H9 (cell line): Measurements from ENCODE around the gene C19orf73. TPM values are rescaled to one million over a fixed set of nuclear protein-coding genes. Genes with fewer than 3 reads are reported as not detected.

Experiments used
- DNase-seq: peaks from one replicate; pipeline ENCODE4 v3.0.0-alpha.2; 2017
- H2AFZ ChIP-seq: one replicate; pipeline ENCODE4 v1.6.1; 2013; ENCODE audit warnings: mild to moderate bottlenecking, low read length, control low read depth, moderate library complexity
- H2AK5ac ChIP-seq: 2 replicates; pipeline ENCODE4 v1.6.1; 2013; ENCODE audit warnings: low read length, control low read depth, mixed read lengths; ENCODE audit not compliant: insufficient read length
- H2BK120ac ChIP-seq: one replicate; pipeline ENCODE4 v1.6.1; 2013; ENCODE audit warnings: low read depth, mild to moderate bottlenecking, low read length, control low read depth, inconsistent platforms; ENCODE audit not compliant: poor library complexity, severe bottlenecking
- H2BK12ac ChIP-seq: 2 replicates; pipeline ENCODE4 v1.6.1; 2013; ENCODE audit warnings: low read length, control low read depth, mixed read lengths, low read depth; ENCODE audit not compliant: insufficient read length
- H2BK15ac ChIP-seq: 2 replicates; pipeline ENCODE4 v1.6.1; 2013; ENCODE audit warnings: low read depth, low read length, control low read depth
- H2BK20ac ChIP-seq: one replicate; pipeline ENCODE4 v1.6.1; 2013; ENCODE audit warnings: low read depth, mild to moderate bottlenecking, low read length, control low read depth, inconsistent platforms; ENCODE audit not compliant: poor library complexity, severe bottlenecking
- H2BK5ac ChIP-seq: 2 replicates; pipeline ENCODE4 v1.6.1; 2013; ENCODE audit warnings: low read length, control low read depth, mixed read lengths; ENCODE audit not compliant: insufficient read length
- H3K14ac ChIP-seq: 2 replicates; pipeline ENCODE4 v1.6.1; 2013; ENCODE audit warnings: low read length, control low read depth; ENCODE audit not compliant: insufficient read depth
- H3K18ac ChIP-seq: 2 replicates; pipeline ENCODE4 v1.6.1; 2013; ENCODE audit warnings: low read depth, mild to moderate bottlenecking, mixed read lengths, low read length, control low read depth; ENCODE audit not compliant: insufficient read length
- H3K23ac ChIP-seq: 2 replicates; pipeline ENCODE4 v1.6.1; 2013; ENCODE audit warnings: low read length, control low read depth, mixed read lengths, low read depth; ENCODE audit not compliant: insufficient read length
- H3K23me2 ChIP-seq: 2 replicates; pipeline ENCODE4 v1.6.1; 2013; ENCODE audit warnings: low read depth, mild to moderate bottlenecking, mixed read lengths, low read length, control low read depth; ENCODE audit not compliant: insufficient read length, poor library complexity, severe bottlenecking
- H3K27ac ChIP-seq: 2 replicates; pipeline ENCODE4 v1.5.1; 2013; ENCODE audit warnings: low read length, control low read depth, mixed read lengths, low read depth; ENCODE audit not compliant: insufficient read length
- H3K27me3 ChIP-seq: 2 replicates; pipeline ENCODE4 v1.6.1; 2013; ENCODE audit warnings: low read length, control low read depth, inconsistent platforms; ENCODE audit not compliant: insufficient read depth
- H3K4ac ChIP-seq: 2 replicates; pipeline ENCODE4 v1.6.1; 2013; ENCODE audit warnings: low read depth, mild to moderate bottlenecking, control low read depth, inconsistent platforms, low read length, moderate library complexity
- H3K4me1 ChIP-seq: 2 replicates; pipeline ENCODE4 v1.6.1; 2013; ENCODE audit warnings: low read length, control low read depth, inconsistent platforms; ENCODE audit not compliant: insufficient read depth
- H3K4me2 ChIP-seq: 2 replicates; pipeline ENCODE4 v1.6.1; 2013; ENCODE audit warnings: low read length, control low read depth, mixed read lengths; ENCODE audit not compliant: insufficient read length, insufficient read depth
- H3K56ac ChIP-seq: 2 replicates; pipeline ENCODE4 v1.6.1; 2013; ENCODE audit warnings: low read depth, mild to moderate bottlenecking, mixed read lengths, low read length, control low read depth; ENCODE audit not compliant: insufficient read length
- H3K79me1 ChIP-seq: 2 replicates; pipeline ENCODE4 v1.6.1; 2013; ENCODE audit warnings: low read depth, mild to moderate bottlenecking, moderate library complexity, low read length, control low read depth, inconsistent platforms; ENCODE audit not compliant: insufficient read depth, poor library complexity, severe bottlenecking
- H3K79me2 ChIP-seq: 2 replicates; pipeline ENCODE4 v1.6.1; 2013; ENCODE audit warnings: low read length, control low read depth, inconsistent platforms; ENCODE audit not compliant: insufficient read depth
- H3K9ac ChIP-seq: 2 replicates; pipeline ENCODE4 v1.6.1; 2013; ENCODE audit warnings: low read length, control low read depth, mixed read lengths; ENCODE audit not compliant: insufficient read length; ENCODE audit errors: extremely low read depth
- H3K9me3 ChIP-seq: one replicate; pipeline ENCODE4 v1.6.1; 2013; ENCODE audit warnings: low read depth, low read length, inconsistent platforms; ENCODE audit not compliant: control insufficient read depth
- H3T11ph ChIP-seq: one replicate; pipeline ENCODE4 v1.6.1; 2013; ENCODE audit warnings: mild to moderate bottlenecking, low read length, control low read depth, inconsistent platforms
- H4K20me1 ChIP-seq: one replicate; pipeline ENCODE4 v1.6.1; 2013; ENCODE audit not compliant: control insufficient read depth, insufficient read length, insufficient read depth
- H4K5ac ChIP-seq: 2 replicates; pipeline ENCODE4 v1.6.1; 2013; ENCODE audit warnings: low read depth, mild to moderate bottlenecking, mixed read lengths, low read length, control low read depth; ENCODE audit not compliant: insufficient read length
- H4K8ac ChIP-seq: replicated peaks from 2 replicates; pipeline ENCODE4 v1.6.1; 2013; ENCODE audit warnings: low read length, control low read depth, mixed read lengths, low read depth; ENCODE audit not compliant: insufficient read length
- H4K91ac ChIP-seq: 2 replicates; pipeline ENCODE4 v1.6.1; 2013; ENCODE audit warnings: low read depth, mild to moderate bottlenecking, moderate library complexity, mixed read lengths, low read length, control low read depth; ENCODE audit not compliant: insufficient read length
- H3K27ac Mint-ChIP-seq, 3 experiments: 2 replicates in 2 of 3; 3 replicates in 1 of 3; pipeline ENCODE4 v1.8.0; 2020 to 2021; ENCODE audit warnings: mixed read lengths in 3 of 3, mild to moderate bottlenecking in 1 of 3, moderate library complexity in 1 of 3
- H3K27me3 Mint-ChIP-seq: 2 replicates; pipeline ENCODE4 v1.8.0; 2021; ENCODE audit warnings: low read depth, mild to moderate bottlenecking, moderate library complexity, mixed read lengths
- H3K36me3 Mint-ChIP-seq, 3 experiments: 2 replicates in 2 of 3; 3 replicates in 1 of 3; pipeline ENCODE4 v1.8.0; 2020 to 2021; ENCODE audit warnings: low read depth in 3 of 3, mixed read lengths in 3 of 3; ENCODE audit not compliant: insufficient read depth in 1 of 3
- H3K4me1 Mint-ChIP-seq, 2 experiments: 2 replicates each; pipeline ENCODE4 v1.8.0; 2020; ENCODE audit warnings: mixed read lengths in 2 of 2
- H3K4me3 Mint-ChIP-seq, 2 experiments: 2 replicates in 1 of 2; 3 replicates in 1 of 2; pipeline ENCODE4 v1.8.0; 2020 to 2021; ENCODE audit warnings: mild to moderate bottlenecking in 2 of 2, mixed read lengths in 2 of 2, moderate library complexity in 1 of 2
- H3K9me3 Mint-ChIP-seq, 2 experiments: 2 replicates in 1 of 2; 3 replicates in 1 of 2; pipeline ENCODE4 v1.8.0; 2020; ENCODE audit warnings: mild to moderate bottlenecking in 2 of 2, mixed read lengths in 2 of 2, moderate library complexity in 1 of 2
- CTCF ChIP-seq: fragments of 200-600 bp; sonication (generic); conservative IDR thresholded peaks from 3 replicates; pipeline ENCODE4 v1.8.0; 2021; ENCODE audit warnings: antibody characterized with exemption, mild to moderate bottlenecking
- WGBS: extraction: QIAGEN DNeasy Blood & Tissue Kit; methylation state at CpG from one replicate; pipeline ENCODE4 v1.1.7; 2013; ENCODE audit warnings: missing lambda C conversion rate, low lambda C conversion rate, mixed read lengths; ENCODE audit not compliant: insufficient read length; ENCODE audit errors: extremely low coverage; 5-methylcytosine and 5-hydroxymethylcytosine counted together
- total RNA-seq: library from RNA; stranded (reverse); gene quantifications from 2 replicates; pipeline ENCODE4 v1.2.1, GENCODE V29; 2021

C19orf73 gene
- total RNA-seq, 1 experiment from 2014 or later: 1.1 TPM

DNA sequence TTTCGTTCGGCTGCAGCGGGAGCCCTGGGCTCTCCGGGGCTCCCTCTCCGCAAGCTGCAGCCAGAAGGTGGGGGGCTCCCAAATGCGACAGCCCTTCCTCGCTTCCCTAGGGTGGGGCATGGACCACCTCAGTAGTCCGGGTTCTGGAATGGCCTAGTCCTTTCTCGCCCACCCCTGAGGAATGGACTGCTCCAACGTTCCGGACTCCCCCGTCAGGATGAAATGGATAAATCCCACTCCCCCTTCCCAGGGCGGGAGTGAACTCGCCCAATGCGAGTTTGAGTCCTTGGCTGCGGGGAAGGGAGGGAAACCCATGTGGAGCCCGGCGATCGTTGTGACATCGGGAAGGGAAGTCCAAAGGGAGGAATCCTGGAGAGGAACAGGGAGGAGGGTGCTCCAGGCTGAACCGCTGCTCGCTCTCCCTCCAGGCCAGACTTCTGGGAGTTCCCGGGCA, 30.7 kb upstream of the C19orf73 start:
- WGBS: no CpG with 5 or more reads among the region's 23 CpGs
- H3K79me2 ChIP-seq: no peaks in the 10 kb centered on the region
- H3K79me1 ChIP-seq: no peaks in the 10 kb centered on the region
- H3K27ac ChIP-seq: no peak overlapping the region
- no peak overlapping the region for H2BK120ac ChIP-seq
- H3K23ac ChIP-seq: no peak overlapping the region
- peak overlapping the region; percentile 57 for H3K4me2 ChIP-seq
- H4K91ac ChIP-seq: no peak overlapping the region
- peaks cover 17% of the 10 kb centered on the region for H3K23me2 ChIP-seq
- H4K8ac ChIP-seq: no peak overlapping the region
- H3K4me1 ChIP-seq: no peaks in the 10 kb centered on the region
- Mint-ChIP-seq H3K27me3 (peaks cover 28% of the 10 kb centered on the region), H3K36me3 (peaks cover 0 to 12% (median 0%) of the 10 kb centered on the region in 3 experiments; a peak in 4 of 7 replicates), H3K9me3 (peaks cover 0 to 6% of the 10 kb centered on the region in 2 experiments; a peak in 2 of 5 replicates), H3K4me3 (peak overlapping the region; percentile 87 to 96), H3K27ac (peak overlapping the region; percentile 93 to 96 (median 94); a peak in 5 of 7 replicates), H3K4me1 (peaks cover 21 to 48% of the 10 kb centered on the region in 2 experiments)
- H3K56ac ChIP-seq: no peak overlapping the region
- H2BK15ac ChIP-seq: no peak overlapping the region
- no peak overlapping the region for H2BK5ac ChIP-seq
- no peaks in the 10 kb centered on the region; the same call in 1 of the 2 replicates for H3K27me3 ChIP-seq
- H3K9me3 ChIP-seq: no peaks in the 10 kb centered on the region
- no peak overlapping the region for H2BK12ac ChIP-seq
- peak overlapping the region; percentile 23; the same call in 1 of the 2 replicates for H3K14ac ChIP-seq
- H2AK5ac ChIP-seq: no peak overlapping the region
- no peak overlapping the region for H3K18ac ChIP-seq
- no peak overlapping the region for H3K4ac ChIP-seq
- no peak for TF ChIP-seq CTCF
- H4K5ac ChIP-seq: no peak overlapping the region
- no peaks in the 10 kb centered on the region for H4K20me1 ChIP-seq
- no peak overlapping the region for H3T11ph ChIP-seq
- H2BK20ac ChIP-seq: no peak overlapping the region
- no peak overlapping the region for H2AFZ ChIP-seq
- H3K9ac ChIP-seq: peak overlapping the region; percentile 32
- peak; percentile 80 for DNase-seq
